ENCODE data around the gene YEATS2. TPM values are rescaled to one million over a fixed set of nuclear protein-coding genes. Genes with fewer than 3 reads are reported as not detected.

The YEATS2 gene
- polyA plus RNA-seq, 3 donors, result 4.2 to 33.0 (median 5.0) TPM

GRCh38 chr3:183854318-183855035 is 156.9 kb downstream of the YEATS2 start:
- peak overlapping the region in 5 of 7 donors; percentile 11 to 65 (median 61) for H3K27ac Mint-ChIP-seq
- WGBS (ENCODE audit: insufficient coverage), result no CpG with 5 or more reads among the region's 4 CpGs
- H3K36me3 Mint-ChIP-seq, result peaks cover 71 to 89% of the 10 kb centered on the region in 2 donors

GRCh38 chr3:183857863-183858262 is 160.3 kb downstream of the YEATS2 start:
- no peak overlapping the region for H3K9ac ChIP-seq (ENCODE audit: insufficient read depth, low read length, poor library complexity, severe bottlenecking)
- Mint-ChIP-seq H3K9me3 (peaks cover 0 to 2% (median 0%) of the 10 kb centered on the region in 7 donors), H3K4me1 (peaks cover 5% of the 10 kb centered on the region), H3K27ac (peak overlapping the region in 3 of 7 donors; percentile 7 to 22 (median 20)), H3K27me3 (ENCODE audit: low read depth in 3 of 3) (peaks cover 0 to 2% (median 0%) of the 10 kb centered on the region in 3 donors), H3K4me3 (no peak overlapping the region), H3K36me3 (peaks cover 71 to 95% of the 10 kb centered on the region in 2 donors)
- peaks cover 56% of the 10 kb centered on the region for H4K20me1 ChIP-seq (ENCODE audit: insufficient read depth, low read length)
- no peaks in the 10 kb centered on the region for H3K27me3 ChIP-seq (ENCODE audit: control insufficient read depth in 2 of 2, insufficient read depth in 2 of 2, low read length in 2 of 2)
- H3K79me2 ChIP-seq (ENCODE audit: insufficient read depth, low read length), result peaks cover 22% of the 10 kb centered on the region
- intact Hi-C loops (cut with micrococcal nuclease), result no loop called here
- H3K36me3 ChIP-seq (replicated peaks in 1 of 2; ENCODE audit: control insufficient read depth in 1 of 2, insufficient read depth in 2 of 2, low read length in 2 of 2), result peaks cover 64 to 96% of the 10 kb centered on the region in 2 donors
- no peak for DNase-seq
- TF ChIP-seq CTCF (IDR thresholded peaks at IDR 0.05), result no peak
- H3K27ac ChIP-seq (ENCODE audit: low read depth in 1 of 2, low read length in 2 of 2), result no peak overlapping the region
- H3K4me3 ChIP-seq (replicated peaks in 1 of 3; ENCODE audit: low read depth in 2 of 3, low read length in 3 of 3), result no peak overlapping the region
- no CpG with 5 or more reads among the region's 3 CpGs for WGBS (ENCODE audit: insufficient coverage)
- H2AFZ ChIP-seq (ENCODE audit: insufficient read depth, low read depth, low read length, poor library complexity, severe bottlenecking), result no peak overlapping the region
- no peaks in the 10 kb centered on the region for H3K9me3 ChIP-seq (replicated peaks in 1 of 2; ENCODE audit: control insufficient read depth in 1 of 2, insufficient read depth in 1 of 2, low read length in 2 of 2)
- peaks cover 0 to 2% of the 10 kb centered on the region in 2 donors for H3K4me1 ChIP-seq (ENCODE audit: control insufficient read depth in 1 of 2, insufficient read depth in 2 of 2, low read length in 2 of 2)
- no peak overlapping the region for H3K4me2 ChIP-seq (replicated peaks; ENCODE audit: extremely low read depth, low read length, poor library complexity, severe bottlenecking)

More at GRCh38 chr3:183854318-183855035, 156.9 kb downstream of the YEATS2 start:
- Histone ChIP-seq H3K27me3 (ENCODE audit: control insufficient read depth in 2 of 2, insufficient read depth in 2 of 2, low read length in 2 of 2) (no peaks in the 10 kb centered on the region), H4K20me1 (ENCODE audit: insufficient read depth, low read length) (peaks cover 61% of the 10 kb centered on the region), H3K4me3 (replicated peaks in 1 of 3; ENCODE audit: low read depth in 2 of 3, low read length in 3 of 3) (no peak overlapping the region), H2AFZ (ENCODE audit: insufficient read depth, low read depth, low read length, poor library complexity, severe bottlenecking) (no peak overlapping the region), H3K9ac (ENCODE audit: insufficient read depth, low read length, poor library complexity, severe bottlenecking) (no peak overlapping the region), H3K4me1 (ENCODE audit: control insufficient read depth in 1 of 2, insufficient read depth in 2 of 2, low read length in 2 of 2) (peaks cover 0 to 2% of the 10 kb centered on the region in 2 donors), H3K9me3 (replicated peaks in 1 of 2; ENCODE audit: control insufficient read depth in 1 of 2, insufficient read depth in 1 of 2, low read length in 2 of 2) (no peaks in the 10 kb centered on the region), H3K27ac (ENCODE audit: low read depth in 1 of 2, low read length in 2 of 2) (no peak overlapping the region), H3K36me3 (replicated peaks in 1 of 2; ENCODE audit: control insufficient read depth in 1 of 2, insufficient read depth in 2 of 2, low read length in 2 of 2) (peaks cover 53 to 94% of the 10 kb centered on the region in 2 donors), H3K79me2 (ENCODE audit: insufficient read depth, low read length) (peaks cover 41% of the 10 kb centered on the region), H3K4me2 (replicated peaks; ENCODE audit: extremely low read depth, low read length, poor library complexity, severe bottlenecking) (no peak overlapping the region)
- Mint-ChIP-seq H3K27me3 (ENCODE audit: low read depth in 3 of 3) (peaks cover 0 to 2% (median 0%) of the 10 kb centered on the region in 3 donors), H3K4me1 (peaks cover 5% of the 10 kb centered on the region), H3K9me3 (peaks cover 0 to 2% (median 0%) of the 10 kb centered on the region in 7 donors), H3K4me3 (no peak overlapping the region)
- intact Hi-C loops (cut with micrococcal nuclease), result no loop called here
- peak in 2 of 3 donors; percentile 11 to 18 for DNase-seq
- no peak for TF ChIP-seq CTCF (IDR thresholded peaks at IDR 0.05)

Other genes starting within 250 kb of the YEATS2 start
- gene KLHL6, start 142.1 kb upstream of the YEATS2 start, polyA plus RNA-seq, result 10 to 100 TPM in 2 of 3 donors, 1 to 10 TPM in 1; 5.7 to 15.2 (median 10.6) TPM
- 10 to 100 TPM; 24.1 to 31.7 (median 31.4) TPM for gene KLHL24, start 62.2 kb upstream of the YEATS2 start, polyA plus RNA-seq
- under 1 TPM in 2 of 3 donors, not detected in 1; 0.18 to 0.35 TPM for gene MAP6D1, start 127.8 kb downstream of the YEATS2 start, polyA plus RNA-seq
- 100 to 1,000 TPM in 2 of 3 donors, 10 to 100 TPM in 1; 65.6 to 196 (median 155) TPM for gene PARL, start 187.1 kb downstream of the YEATS2 start, polyA plus RNA-seq